H1 (cell line): Measurements from ENCODE around the gene ARRDC1. TPM values are rescaled to one million over a fixed set of nuclear protein-coding genes. Genes with fewer than 3 reads are reported as not detected.

ENCODE experiments used
- CBX8 ChIP-seq: fragments of 300-800, 300-1000 bp; sonication (generic); IDR thresholded peaks from 2 replicates; pipeline ENCODE4 v1.7.1; 2016; ENCODE audit warnings: low read depth, low read length, borderline replicate concordance
- EP300 ChIP-seq, 2 experiments: IDR thresholded peaks; 1 replicate in 1 of 2; 2 replicates in 1 of 2; pipeline ENCODE4 v1.6.1; 2011 to 2012; ENCODE audit warnings: low read depth in 2 of 2, low read length in 2 of 2, mild to moderate bottlenecking in 2 of 2, borderline replicate concordance in 1 of 2, inconsistent platforms in 1 of 2, moderate library complexity in 1 of 2
- JUND ChIP-seq: IDR thresholded peaks from 2 replicates; pipeline ENCODE4 v1.6.1; 2011; ENCODE audit warnings: mild to moderate bottlenecking, improper control_type of control experiment, low read length
- NANOG ChIP-seq: IDR thresholded peaks from 2 replicates; pipeline ENCODE4 v1.6.1; 2011; ENCODE audit warnings: low read length, low read depth, mild to moderate bottlenecking, inconsistent platforms; ENCODE audit not compliant: insufficient read depth, poor library complexity, severe bottlenecking
- PHF8 ChIP-seq: fragments of 200-600 bp; sonication (generic); conservative IDR thresholded peaks from 2 replicates; pipeline ENCODE4 v1.7.1; 2012; ENCODE audit warnings: low read depth, mild to moderate bottlenecking, inconsistent platforms, low read length, moderate library complexity
- SAP30 ChIP-seq: fragments of 300-600 bp; sonication (generic); IDR thresholded peaks from 2 replicates; pipeline ENCODE4 v1.7.1; 2012; ENCODE audit warnings: low read length, moderate library complexity, mild to moderate bottlenecking, inconsistent platforms; ENCODE audit not compliant: insufficient read depth, insufficient replicate concordance
- TAF7 ChIP-seq: optimal IDR thresholded peaks from 2 replicates; pipeline ENCODE3; 2011; ENCODE audit warnings: low read depth, mild to moderate bottlenecking, inconsistent platforms, low read length, moderate library complexity, borderline replicate concordance
- polyA plus RNA-seq, 7 experiments: library from polyadenylated mRNA; depleted of rRNA in 3 of 7; stranded (reverse) in 5 of 7; unstranded in 2 of 7; fragments of >200 nt in 5 of 7; fragments of 200-250 nt in 2 of 7; gene quantifications; 1 replicate in 5 of 7; 2 replicates in 1 of 7; 4 replicates in 1 of 7; pipeline versions ENCODE4 v1.2.1 to v1.2.3, GENCODE V29; 2011 to 2013; ENCODE audit warnings: missing spikeins in 2 of 7, mixed read lengths in 2 of 7
- total RNA-seq: library from RNA; stranded (reverse); fragmentation: NEBNext Ultra II Directional; extraction: Animal tissue kit (Norgen Biotek cat#: 25700); gene quantifications from 2 replicates; pipeline ENCODE4 v1.2.1, GENCODE V29; 2021

Gene ARRDC1
- total and polyA plus RNA-seq, 2 of the 8 experiments (the other 6 are each of a cell fraction or from before 2014, with no cell fraction given): 22.0 to 58.4 TPM

DNA sequence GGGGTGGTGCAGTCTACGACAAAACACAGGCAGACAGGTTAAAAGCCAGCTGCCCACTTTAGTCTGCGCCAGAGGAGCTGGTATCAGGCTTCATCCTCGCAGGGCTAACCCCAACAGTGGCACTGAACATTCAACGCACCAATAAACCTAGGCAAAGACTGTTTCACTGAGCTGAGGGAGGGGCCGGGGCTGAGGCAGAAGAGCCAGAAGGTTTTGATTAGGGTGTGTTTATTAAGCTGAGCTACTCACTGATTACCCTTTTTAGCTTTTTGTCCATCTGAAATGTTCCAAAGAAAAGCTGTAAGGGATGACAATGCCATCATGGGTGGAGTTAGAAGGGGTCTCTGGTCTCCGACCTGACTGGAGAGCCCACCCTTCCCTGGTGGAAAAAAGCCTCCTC, 16.6 kb upstream of the ARRDC1 start (continued):
- no peak for TF ChIP-seq PHF8
- no peak for TF ChIP-seq NANOG
- no peak for TF ChIP-seq CBX8
- TF ChIP-seq JUND: no peak
- TF ChIP-seq SAP30: no peak
- no peak for TF ChIP-seq EP300 (IDR thresholded peaks at IDR 0.05; ENCODE audit: borderline replicate concordance in 1 of 2, low read depth in 2 of 2, low read length in 2 of 2)
- no peak for TF ChIP-seq TAF7
- TF ChIP-seq, all 59 proteins: peak for 0
